Mesothelial cell of epicardium (in vitro differentiated cells): Measurements from ENCODE around the gene TBPL1. TPM values are rescaled to one million over a fixed set of nuclear protein-coding genes. Genes with fewer than 3 reads are reported as not detected.
"Not testable (repeated sequence)": the region's sequence is repeated elsewhere in the genome, so short reads cannot be mapped to it uniquely, and the experiment has no call there.

Experiments
- DNase-seq, 2 experiments: peaks; one replicate each; pipeline ENCODE4 v3.0.0; 2021; ENCODE audit warnings: low spot score in 2 of 2; ENCODE audit not compliant: unreplicated experiment in 2 of 2
- H3K27ac Mint-ChIP-seq: 2 replicates; pipeline ENCODE4 v1.8.0; 2021; ENCODE audit warnings: mixed read lengths
- H3K27me3 Mint-ChIP-seq: 2 replicates; pipeline ENCODE4 v1.8.0; 2021; ENCODE audit warnings: low read depth, mixed read lengths
- H3K36me3 Mint-ChIP-seq: 2 replicates; pipeline ENCODE4 v1.8.0; 2021; ENCODE audit warnings: mixed read lengths
- H3K4me1 Mint-ChIP-seq: 2 replicates; pipeline ENCODE4 v1.8.0; 2021; ENCODE audit warnings: mixed read lengths
- H3K4me3 Mint-ChIP-seq: 2 replicates; pipeline ENCODE4 v1.8.0; 2021; ENCODE audit warnings: mild to moderate bottlenecking, moderate library complexity, mixed read lengths
- H3K9me3 Mint-ChIP-seq: 2 replicates; pipeline ENCODE4 v1.8.0; 2021; ENCODE audit warnings: mixed read lengths
- CTCF ChIP-seq: fragments of 200-600 bp; sonication (generic); IDR thresholded peaks from one replicate; pipeline ENCODE4 v1.5.0; 2021; ENCODE audit warnings: antibody characterized with exemption; ENCODE audit not compliant: unreplicated experiment
- total RNA-seq: library from RNA; stranded (reverse); gene quantifications from 3 replicates; pipeline ENCODE4 v1.2.1, GENCODE V29; 2021

The TBPL1 gene
- total RNA-seq, 1 donor from 2014 or later: 31.0 TPM

GRCh38 chr6:133918208-133918930, 34.7 kb upstream of the TBPL1 start:
- Mint-ChIP-seq H3K27me3 (peaks cover 3% of the 10 kb centered on the region), H3K4me3 (no peak overlapping the region)
- DNase-seq: no peak

GRCh38 chr6:133919362-133919761, 33.7 kb upstream of the TBPL1 start:
- TF ChIP-seq CTCF: no peak
- Mint-ChIP-seq H3K9me3 (peaks cover under 1% of the 10 kb centered on the region), H3K27me3 (peaks cover 3% of the 10 kb centered on the region), H3K27ac (no peak overlapping the region), H3K36me3 (no peaks in the 10 kb centered on the region), H3K4me1 (peaks cover 12% of the 10 kb centered on the region), H3K4me3 (no peak overlapping the region)
- DNase-seq: no peak

More at GRCh38 chr6:133918208-133918930, 34.7 kb upstream of the TBPL1 start:
- no peak overlapping the region for H3K27ac Mint-ChIP-seq
- peaks cover 9% of the 10 kb centered on the region for H3K9me3 Mint-ChIP-seq
- no peak for TF ChIP-seq CTCF
- H3K4me1 Mint-ChIP-seq: peaks cover 9% of the 10 kb centered on the region
- peaks cover under 1% of the 10 kb centered on the region for H3K36me3 Mint-ChIP-seq

DNA sequence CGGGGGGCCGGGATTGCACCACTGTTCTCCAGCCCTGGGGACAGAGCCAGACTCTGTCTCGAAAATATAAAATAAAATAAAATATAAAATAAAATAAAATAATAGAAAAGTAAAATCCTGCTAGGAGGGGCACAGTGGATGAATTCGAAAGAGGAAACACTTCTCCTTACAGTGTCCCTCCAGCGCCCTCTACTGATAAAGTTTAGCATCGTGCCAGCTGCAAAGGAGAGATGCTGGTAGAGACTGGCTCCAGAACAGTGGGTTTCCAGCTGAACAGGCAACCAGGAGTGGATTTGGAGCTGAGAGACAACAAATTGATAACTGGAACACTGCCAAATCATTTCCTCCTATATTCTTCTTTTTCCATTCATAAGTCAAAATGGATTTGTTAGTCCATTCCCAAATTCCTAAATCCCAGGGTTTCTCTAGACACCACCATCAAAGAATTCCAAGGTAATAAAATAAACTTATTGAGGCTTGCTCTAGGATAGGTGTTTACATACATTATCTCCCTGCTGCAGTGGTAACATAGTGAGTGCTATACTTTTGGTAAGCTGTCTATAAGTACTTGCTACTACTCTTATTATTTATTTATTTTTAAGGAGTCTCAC, 31.7 kb upstream of the TBPL1 start:
- Mint-ChIP-seq H3K4me3 (no peak overlapping the region), H3K36me3 (no peaks in the 10 kb centered on the region), H3K4me1 (peaks cover 13% of the 10 kb centered on the region), H3K27me3 (peaks cover 3% of the 10 kb centered on the region), H3K27ac (no peak overlapping the region), H3K9me3 (no peaks in the 10 kb centered on the region)
- peak; percentile 34 to 83 for DNase-seq
- peak; percentile 62 for TF ChIP-seq CTCF

DNA sequence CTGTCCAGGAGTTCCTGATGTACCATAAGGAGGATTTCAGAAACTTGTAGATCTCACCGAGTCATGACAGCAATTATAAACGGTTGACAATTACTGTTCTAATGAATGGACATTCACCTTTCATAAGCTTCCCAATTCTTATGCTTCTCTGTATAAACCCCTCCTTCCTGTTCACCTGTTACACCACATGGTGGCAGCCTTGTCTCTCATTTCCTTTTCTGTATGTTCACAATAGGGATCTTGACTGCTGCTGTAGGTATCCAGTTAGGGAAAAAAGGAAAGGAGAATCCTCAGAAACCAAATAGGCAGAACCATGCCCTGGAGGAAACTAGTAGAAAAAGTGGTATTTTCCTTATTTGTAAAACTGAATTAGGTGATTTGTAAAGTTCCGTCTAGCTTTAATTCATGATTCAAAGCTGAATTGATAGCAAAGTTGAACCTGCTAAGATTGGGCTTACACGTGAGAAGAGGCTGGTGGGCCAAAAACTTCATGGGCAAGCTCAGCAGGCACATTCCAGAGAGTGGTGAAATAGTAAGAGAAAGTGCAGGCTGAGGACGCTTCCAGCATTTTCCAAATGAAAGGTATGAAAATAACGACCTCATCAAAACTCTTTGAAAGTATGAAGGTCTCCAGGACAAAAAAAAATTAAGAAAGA, 29.0 kb upstream of the TBPL1 start:
- H3K4me1 Mint-ChIP-seq: peaks cover 4% of the 10 kb centered on the region
- DNase-seq: peak in 1 of 2 experiments; percentile 52
- no peaks in the 10 kb centered on the region for H3K9me3 Mint-ChIP-seq
- H3K36me3 Mint-ChIP-seq: no peaks in the 10 kb centered on the region
- no peak overlapping the region for H3K4me3 Mint-ChIP-seq
- no peak overlapping the region for H3K27ac Mint-ChIP-seq
- TF ChIP-seq CTCF: peak; percentile 67
- peaks cover 8% of the 10 kb centered on the region for H3K27me3 Mint-ChIP-seq

DNA sequence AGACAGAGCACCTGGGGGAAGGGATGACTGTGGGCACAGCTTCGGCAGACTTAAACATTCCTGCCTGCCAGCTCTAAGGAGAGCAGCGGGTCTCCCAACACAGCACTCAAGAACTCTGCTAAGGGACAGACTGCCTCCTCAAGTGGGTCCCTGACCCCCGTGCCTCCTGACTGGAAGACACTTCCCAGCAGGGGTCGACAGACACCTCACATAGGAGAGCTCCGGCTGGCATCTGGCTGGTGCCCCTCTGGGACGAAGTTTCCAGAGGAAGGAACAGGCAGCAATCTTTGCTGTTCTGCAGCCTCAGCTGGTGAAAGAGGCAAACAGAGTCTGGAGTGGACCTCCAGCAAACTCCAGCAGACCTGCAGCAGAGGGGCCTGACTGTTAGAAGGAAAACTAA, 21.8 kb upstream of the TBPL1 start:
- H3K9me3 Mint-ChIP-seq: peaks cover 43% of the 10 kb centered on the region
- not testable (repeated sequence) for H3K4me1 Mint-ChIP-seq, H3K27ac Mint-ChIP-seq, H3K36me3 Mint-ChIP-seq, H3K27me3 Mint-ChIP-seq, H3K4me3 Mint-ChIP-seq, DNase-seq

- H3K4me1 Mint-ChIP-seq, H3K4me3 Mint-ChIP-seq, H3K27me3 Mint-ChIP-seq, DNase-seq, H3K36me3 Mint-ChIP-seq, H3K27ac Mint-ChIP-seq: not testable (repeated sequence)
- H3K9me3 Mint-ChIP-seq: peaks cover 43% of the 10 kb centered on the region
Observed at GRCh38 chr6:133936352-133936751, 16.7 kb upstream of the TBPL1 start.
